Activated gamma-delta T cell (primary cell): Measurements from ENCODE around the gene ZNF423.

Experiments
- DNase-seq: peaks from one replicate; lab custom pipeline; 2025; lab: John Stamatoyannopoulos, UW

Gene ZNF423

GRCh38 chr16:49459953-49460735, 395.8 kb downstream of the ZNF423 start:
- no peak for DNase-seq

DNA sequence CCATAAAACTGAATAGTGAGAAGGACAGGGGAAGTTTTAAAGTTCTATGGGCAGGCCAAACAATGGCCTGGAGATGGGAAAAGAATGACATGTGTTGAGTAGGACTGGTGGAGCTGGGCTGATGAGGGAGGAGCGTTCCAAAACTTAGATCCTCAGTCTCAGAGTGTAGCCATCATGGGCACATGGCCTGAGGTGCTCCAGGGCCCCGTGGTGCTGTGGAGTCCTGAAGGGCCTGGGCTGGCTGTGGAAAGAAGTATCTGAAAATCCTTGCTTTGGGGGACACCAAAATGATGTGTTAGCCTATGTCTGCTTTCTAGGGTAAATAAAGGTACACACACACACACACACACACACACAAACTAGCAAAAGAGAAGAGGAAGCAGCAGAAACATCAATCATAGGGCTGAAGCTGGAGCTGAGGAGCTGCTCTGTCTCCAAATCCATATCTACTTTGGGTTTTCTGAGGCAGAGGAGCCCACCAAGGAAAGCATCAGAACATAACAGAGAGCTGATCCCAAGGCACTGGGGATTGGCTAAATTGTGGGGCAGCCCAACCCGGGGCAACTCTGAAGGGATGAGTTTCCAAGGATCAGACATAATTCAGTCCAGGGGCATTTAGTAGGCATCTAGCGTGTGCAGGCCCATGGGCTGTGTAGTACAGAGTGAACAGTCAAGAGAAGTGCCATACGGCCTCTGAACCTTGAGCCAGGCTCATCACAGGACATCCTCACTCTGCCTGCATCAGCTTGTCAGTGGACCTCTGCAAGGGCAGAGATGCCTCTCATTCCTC, 397.1 kb downstream of the ZNF423 start:
- DNase-seq, result no peak

- DNase-seq, result no peak
These were observed 397.7 kb downstream of the ZNF423 start for GRCh38 chr16:49458243-49458642.

DNA sequence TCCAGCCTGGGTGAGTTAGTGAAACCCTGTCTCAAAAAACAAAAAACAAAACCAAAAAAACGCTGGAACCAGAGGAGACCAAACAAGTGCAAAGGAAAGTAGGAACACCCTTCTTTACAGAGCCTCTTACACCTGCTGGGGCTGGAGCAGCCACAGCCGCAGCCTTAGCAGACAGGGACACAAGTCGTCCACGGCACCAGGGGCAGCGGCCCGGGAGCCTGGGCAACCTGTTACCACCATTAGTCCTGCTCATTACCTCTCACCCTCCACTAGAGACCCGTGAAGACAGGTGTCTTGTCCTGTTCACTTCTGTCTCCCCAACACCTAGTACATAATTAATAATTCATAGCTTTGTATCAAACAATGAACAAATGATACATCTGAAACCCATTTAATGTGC, 398.7 kb downstream of the ZNF423 start:
- DNase-seq, result no peak

DNA sequence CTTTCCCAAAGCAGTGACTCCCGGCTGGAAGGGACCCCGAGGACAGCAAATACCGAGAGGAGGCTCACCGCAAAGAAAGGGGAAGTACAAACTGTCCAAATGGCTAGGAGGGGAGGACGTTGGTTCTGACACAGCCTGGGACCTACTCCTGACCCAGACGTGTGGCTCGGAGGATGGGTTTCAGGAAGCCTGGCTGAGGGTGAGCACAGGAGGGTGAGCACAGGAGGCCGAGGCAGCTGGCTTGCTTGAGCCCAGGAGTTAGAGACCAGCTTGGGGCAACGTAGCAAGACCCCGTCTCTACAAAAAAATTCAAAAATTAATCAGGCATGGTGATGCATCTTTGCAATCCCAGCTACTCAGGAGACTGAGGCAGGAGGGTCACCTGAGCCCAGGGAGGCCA, 399.1 kb downstream of the ZNF423 start:
- DNase-seq, result no peak

DNA sequence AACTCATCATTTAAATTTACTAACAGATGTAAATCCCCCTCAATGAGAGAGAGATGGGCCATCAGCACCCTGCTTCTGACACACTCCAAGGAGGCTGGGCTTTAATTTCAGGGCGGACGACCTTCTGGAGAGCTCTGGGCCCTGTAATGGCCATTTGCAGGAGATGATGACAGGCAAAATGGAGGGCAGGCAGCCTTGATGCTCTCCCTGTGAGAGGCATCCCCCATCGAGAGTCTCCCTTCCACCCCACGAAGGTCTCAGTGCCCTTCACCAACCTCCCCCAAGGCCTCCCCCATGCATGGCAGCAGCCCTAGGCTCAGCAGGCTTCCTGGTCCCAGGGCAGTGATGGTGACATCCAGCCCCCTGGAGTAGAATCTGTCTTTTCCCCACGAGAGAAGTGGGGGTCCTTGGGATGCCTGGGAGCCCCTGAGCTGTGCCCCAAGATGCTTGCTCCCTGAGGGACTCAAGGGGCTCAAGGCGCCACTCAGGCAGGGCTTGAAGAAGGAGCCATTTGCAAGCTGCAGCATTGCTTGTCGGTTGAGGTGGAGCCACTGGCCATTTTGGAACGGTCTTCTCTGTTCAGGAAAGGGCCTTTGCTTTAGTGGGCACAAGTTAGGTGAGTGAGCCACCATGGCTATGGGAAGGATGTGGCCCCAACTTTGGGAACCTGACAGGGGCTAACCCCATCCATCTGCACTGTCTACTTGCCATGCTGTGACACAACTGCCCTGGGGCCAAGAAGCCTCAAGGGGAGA, 399.7 kb downstream of the ZNF423 start:
- DNase-seq, result no peak

DNA sequence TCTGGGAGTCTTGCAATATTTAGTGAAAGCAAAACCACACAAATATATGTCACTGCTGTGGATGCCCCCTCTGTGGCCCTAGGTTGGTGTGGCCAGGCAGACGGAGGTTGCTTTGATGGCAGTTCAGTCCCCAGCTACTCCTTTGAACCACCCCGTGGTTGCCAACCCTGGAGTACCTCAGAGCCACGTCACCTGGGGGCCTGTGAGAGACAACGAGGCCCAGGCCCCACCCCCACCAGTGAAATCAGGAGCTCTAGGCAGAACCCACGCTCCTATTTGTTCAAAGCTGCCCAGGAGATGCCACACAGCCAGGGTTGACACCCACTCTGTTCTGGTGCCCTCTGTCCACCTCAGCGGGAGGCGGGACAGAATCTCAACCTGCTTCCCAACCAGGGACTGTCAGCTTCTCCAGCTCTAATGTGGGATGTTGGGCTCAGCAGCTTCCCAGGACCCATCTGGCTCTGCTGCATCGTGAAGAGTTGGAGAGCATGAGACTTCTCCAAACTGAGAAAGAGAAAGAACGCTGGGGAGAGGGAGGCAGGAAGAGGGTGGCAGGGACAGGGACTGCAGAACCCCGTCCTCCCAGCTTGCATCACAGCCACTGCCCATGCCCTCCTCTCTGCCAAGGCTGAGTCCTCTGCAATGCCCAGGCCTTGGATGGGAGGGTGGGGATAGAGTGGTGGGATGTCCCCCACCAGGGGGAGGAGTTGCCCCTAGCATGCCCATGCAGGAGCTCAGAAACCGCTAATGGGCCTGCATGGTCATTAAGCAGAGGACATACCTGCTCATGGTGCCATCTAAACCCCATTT, 400.5 kb downstream of the ZNF423 start:
- DNase-seq, result no peak

DNA sequence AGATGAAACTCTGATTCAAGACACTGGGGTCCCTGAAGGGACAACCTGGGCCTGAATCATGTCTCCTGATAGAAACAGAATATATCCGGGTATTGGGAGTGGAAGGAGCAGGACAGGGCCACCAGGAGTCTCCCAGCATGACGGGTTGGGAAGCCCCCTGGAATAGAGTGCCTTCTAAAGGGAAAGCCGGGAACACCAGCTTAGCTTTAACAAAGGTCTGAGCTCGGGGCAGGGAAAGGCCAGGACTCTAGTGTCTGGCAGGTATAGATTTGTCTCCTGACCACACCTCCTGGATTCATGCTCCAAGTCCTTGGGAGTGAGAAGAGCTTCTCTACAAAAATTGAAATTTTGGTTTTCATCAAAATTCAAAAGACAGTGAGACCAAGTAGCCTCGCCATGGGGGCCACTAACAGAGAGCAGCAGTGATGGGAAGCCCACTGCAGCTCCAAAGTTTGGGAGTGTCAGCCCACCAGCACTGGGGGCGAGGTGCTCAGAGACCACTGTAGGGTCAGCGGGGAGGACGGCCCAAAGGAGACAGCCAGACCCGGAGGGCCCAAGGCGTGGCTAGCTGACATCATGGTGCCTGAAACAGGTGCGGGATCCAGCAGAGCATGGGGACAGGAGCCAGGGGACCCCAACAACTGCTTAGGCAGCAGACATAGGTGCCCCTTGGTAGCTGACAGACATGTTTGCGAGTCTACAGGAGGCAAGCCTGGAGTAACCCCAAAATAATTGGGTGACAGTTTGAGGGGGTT, 401.3 kb downstream of the ZNF423 start:
- no peak for DNase-seq

DNA sequence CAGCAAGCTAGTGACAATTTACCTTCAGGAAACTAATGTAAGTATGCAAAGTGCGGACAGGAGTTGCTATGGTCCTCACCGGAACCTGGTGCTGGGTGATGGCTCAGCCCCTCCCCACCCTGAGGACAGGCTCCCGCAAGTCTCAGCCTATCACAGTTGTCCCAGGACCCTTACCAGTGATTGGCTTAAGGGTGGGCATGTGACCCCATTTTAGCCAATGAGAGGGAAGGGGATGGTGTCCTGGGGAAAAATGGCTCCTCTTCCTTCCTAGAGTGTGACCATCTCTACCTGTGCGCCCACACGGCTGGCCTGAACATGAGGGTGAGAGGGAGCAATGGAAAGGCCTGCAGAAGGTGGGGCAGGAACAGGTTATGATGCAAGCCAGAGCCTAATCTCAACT, 401.9 kb downstream of the ZNF423 start:
- no peak for DNase-seq

DNA sequence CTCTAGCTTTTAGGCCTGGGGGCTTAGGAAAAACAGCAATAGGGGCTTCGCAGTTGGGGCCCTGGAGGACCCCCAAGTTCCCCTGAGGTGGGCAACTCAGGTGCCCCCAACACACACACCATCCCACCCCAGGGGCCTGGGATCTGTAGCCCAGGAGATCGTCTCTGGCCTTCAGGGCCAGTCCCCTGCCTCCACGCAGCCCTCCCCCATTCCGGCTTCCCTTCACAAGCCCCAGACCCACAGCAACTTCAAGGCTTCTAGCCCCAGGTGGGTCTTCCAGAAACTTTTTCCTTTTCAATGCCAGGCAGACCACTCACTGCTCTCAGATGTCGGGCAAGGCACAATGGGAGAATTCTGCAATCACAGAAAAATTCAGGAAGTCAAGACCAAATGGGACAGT, 402.9 kb downstream of the ZNF423 start:
- DNase-seq, result no peak

DNA sequence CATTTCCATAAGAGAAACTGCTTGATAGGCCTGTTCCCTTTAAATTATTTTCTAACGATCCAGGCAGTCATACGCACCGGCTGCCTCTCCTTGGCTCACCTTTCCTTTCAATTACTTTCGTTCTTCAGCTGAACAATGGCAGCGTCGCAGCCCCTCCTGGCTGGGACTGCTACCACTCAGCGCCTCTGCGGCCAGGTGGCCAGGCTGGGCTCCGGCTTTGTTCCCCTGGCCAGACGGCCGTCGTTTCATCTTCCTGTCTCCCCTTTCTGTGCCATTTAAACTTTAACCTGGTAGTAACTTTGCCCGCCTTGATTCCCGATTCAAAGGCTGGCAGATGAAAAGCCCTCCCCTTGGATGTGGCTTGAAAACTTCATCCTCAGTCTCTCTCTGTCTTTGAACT, 403.3 kb downstream of the ZNF423 start:
- no peak for DNase-seq

DNA sequence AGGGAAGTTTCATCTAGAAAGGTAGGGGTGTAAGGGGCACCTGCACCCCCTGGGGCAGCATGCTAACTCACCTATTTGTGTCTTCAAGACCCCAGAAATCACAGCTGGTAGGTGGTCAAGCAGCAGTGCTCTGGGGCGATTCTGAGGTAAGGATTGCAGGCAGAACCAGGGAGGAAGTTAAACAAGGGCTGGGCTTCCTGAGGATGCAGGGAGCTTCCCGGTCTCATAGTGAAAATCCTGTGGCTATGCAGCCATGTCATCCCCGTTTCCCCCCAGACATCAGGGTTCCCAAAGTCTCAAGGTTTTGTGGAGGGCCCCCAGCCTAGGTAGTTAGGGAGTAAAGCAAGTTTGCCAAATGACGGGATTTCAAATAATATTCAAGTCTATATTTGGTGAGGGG, 403.8 kb downstream of the ZNF423 start:
- no peak for DNase-seq

DNA sequence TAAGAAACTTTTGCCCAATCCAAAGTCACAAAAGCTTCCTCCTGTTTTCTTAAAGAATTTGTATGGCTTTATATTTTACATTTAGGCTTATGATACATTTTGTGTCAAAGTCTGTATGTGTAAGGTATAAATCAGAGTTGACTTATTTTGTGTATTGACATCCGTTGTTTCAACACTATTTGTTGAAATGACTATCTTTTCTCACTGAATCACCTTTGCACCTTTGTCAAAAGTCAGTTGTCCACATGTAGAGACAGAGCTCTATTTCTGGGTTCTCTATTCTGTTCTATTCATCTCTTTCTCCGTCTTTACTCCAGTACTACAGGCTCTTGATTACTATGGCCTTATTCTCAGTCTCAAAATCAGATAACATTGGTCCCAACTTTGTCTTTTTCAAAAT, 409.1 kb downstream of the ZNF423 start:
- DNase-seq, result no peak

GRCh38 chr16:49443576-49443975, 412.3 kb downstream of the ZNF423 start:
- no peak for DNase-seq

- DNase-seq, result no peak
These were observed 413.1 kb downstream of the ZNF423 start for GRCh38 chr16:49442805-49443204.

DNA sequence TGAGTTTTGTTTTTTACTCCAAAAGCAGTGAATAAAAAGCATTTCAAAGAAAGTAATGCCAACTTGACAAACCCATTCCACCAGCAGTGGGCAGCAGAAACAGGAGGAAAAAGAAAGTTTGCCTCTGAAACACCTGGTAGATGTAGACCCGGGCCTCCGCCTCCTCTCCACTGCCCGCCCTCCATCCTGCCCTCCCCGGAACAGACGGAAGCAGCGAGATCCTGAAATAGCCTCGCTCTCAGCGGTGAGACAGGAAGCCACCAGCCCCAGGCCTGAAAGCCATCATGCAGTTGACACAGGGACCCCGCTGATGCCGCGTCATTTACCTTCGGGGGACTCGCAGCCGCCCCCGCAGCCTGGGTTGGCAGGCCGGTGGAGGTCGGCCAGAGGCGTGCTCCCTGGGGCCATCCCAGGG, 414.5 kb downstream of the ZNF423 start:
- no peak for DNase-seq

GRCh38 chr16:49440156-49441065, 415.5 kb downstream of the ZNF423 start:
- no peak for DNase-seq

DNA sequence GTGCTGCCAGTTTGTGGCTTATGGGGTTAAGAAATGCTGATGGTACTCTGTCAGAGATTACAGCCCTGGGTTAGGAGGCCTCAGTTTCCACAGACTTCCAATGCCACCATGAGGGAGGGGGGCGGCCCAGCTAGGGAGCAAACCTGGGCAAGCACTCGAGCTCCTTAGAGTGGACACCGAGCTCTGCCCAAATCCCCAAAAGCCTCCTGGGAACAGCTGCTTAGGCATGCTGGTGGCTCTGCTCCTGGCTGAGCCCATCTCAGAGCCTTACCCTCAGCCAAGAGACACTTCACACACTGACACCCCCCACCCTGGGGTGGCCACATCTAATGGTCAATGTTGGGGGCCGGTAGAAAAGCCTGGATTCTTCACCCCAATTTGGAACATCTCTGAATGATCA, 416.2 kb downstream of the ZNF423 start:
- no peak for DNase-seq

- no peak for DNase-seq
These were observed 416.9 kb downstream of the ZNF423 start for GRCh38 chr16:49439050-49439449.
